Measurements from ENCODE around the gene NGEF.

NGEF gene

GRCh38 chr2:232838406-232838874, 174.6 kb downstream of the NGEF start:
- Histone ChIP-seq H3K4me1 (ENCODE audit: control insufficient read depth, insufficient read depth, low read length) (no peaks in the 10 kb centered on the region), H3K27me3 (ENCODE audit: control insufficient read depth, insufficient read depth, low read length) (no peaks in the 10 kb centered on the region), H3K9ac (ENCODE audit: low read length) (no peak overlapping the region), H3K27ac (ENCODE audit: low read depth, low read length) (no peak overlapping the region), H3K4me3 (ENCODE audit: low read length) (no peak overlapping the region), H3K36me3 (ENCODE audit: control insufficient read depth, insufficient read depth, low read length) (peaks cover 35% of the 10 kb centered on the region)

- H3K27ac ChIP-seq (ENCODE audit: low read depth, low read length), result no peak overlapping the region
- no peak overlapping the region for H3K9ac ChIP-seq (ENCODE audit: low read length)
Measured at GRCh38 chr2:232836934-232837333, 176.1 kb downstream of the NGEF start.

DNA sequence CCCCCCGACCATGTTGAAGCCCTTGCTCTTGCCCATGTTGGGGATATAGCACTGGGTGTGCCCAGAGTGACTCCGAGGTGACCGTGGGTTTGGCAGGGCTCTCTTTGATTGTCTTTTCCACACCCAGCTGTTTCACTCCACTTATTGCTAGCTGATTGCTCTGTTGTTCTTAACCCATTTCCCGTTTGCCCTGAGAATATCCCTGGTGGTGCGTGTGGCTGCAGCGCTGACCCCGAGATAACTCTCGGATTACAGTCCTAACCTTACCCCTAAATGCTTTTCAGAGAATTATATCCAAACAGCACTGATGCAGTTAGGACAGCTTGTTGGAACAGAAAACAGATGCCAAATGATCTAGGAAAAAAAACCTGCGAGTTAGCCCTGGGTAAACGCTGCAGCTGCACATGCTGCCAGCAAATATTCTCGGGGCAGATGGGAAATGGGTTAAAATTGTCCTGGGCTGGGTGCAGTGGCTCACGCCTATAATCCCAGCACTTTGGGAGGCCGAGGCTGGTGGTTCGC, 177.3 kb downstream of the NGEF start:
- H3K4me3 ChIP-seq (ENCODE audit: low read length), result no peak overlapping the region
- peaks cover 35% of the 10 kb centered on the region for H3K36me3 ChIP-seq (ENCODE audit: control insufficient read depth, insufficient read depth, low read length)
- no peaks in the 10 kb centered on the region for H3K4me1 ChIP-seq (ENCODE audit: control insufficient read depth, insufficient read depth, low read length)
- no peak overlapping the region for H3K9ac ChIP-seq (ENCODE audit: low read length)
- H3K27me3 ChIP-seq (ENCODE audit: control insufficient read depth, insufficient read depth, low read length), result no peaks in the 10 kb centered on the region
- H3K27ac ChIP-seq (ENCODE audit: low read depth, low read length), result no peak overlapping the region

More at GRCh38 chr2:232836934-232837333, 176.1 kb downstream of the NGEF start:
- Histone ChIP-seq H3K36me3 (ENCODE audit: control insufficient read depth, insufficient read depth, low read length) (peaks cover 34% of the 10 kb centered on the region), H3K27me3 (ENCODE audit: control insufficient read depth, insufficient read depth, low read length) (no peaks in the 10 kb centered on the region), H3K4me3 (ENCODE audit: low read length) (no peak overlapping the region), H3K4me1 (ENCODE audit: control insufficient read depth, insufficient read depth, low read length) (no peaks in the 10 kb centered on the region)

GRCh38 chr2:232833830-232834229, 179.2 kb downstream of the NGEF start:
- Histone ChIP-seq H3K27me3 (ENCODE audit: control insufficient read depth, insufficient read depth, low read length) (no peaks in the 10 kb centered on the region), H3K4me3 (ENCODE audit: low read length) (no peak overlapping the region), H3K9ac (ENCODE audit: low read length) (no peak overlapping the region), H3K4me1 (ENCODE audit: control insufficient read depth, insufficient read depth, low read length) (no peaks in the 10 kb centered on the region), H3K36me3 (ENCODE audit: control insufficient read depth, insufficient read depth, low read length) (peaks cover 29% of the 10 kb centered on the region), H3K27ac (ENCODE audit: low read depth, low read length) (no peak overlapping the region)

DNA sequence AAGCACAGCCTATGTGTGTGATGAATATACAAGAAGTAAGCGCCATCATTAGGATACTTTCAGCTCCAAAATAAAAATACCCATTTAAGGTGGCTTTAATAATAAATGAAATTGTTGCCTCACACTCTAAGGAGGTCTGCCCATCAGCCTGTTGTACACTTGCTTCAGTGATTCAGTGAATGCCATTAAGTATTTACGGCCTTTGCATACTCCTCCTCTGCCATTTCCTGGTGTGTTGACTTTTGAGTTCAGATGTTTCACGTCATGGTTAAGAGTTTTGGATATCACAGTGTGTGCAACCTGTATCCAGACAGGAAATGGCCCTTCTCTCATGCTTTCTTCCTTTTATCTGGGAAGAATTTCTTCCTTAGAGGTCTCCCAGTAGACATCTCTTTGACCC, 181.6 kb downstream of the NGEF start:
- Histone ChIP-seq H3K36me3 (ENCODE audit: control insufficient read depth, insufficient read depth, low read length) (peaks cover 22% of the 10 kb centered on the region), H3K4me3 (ENCODE audit: low read length) (no peak overlapping the region), H3K9ac (ENCODE audit: low read length) (no peak overlapping the region)

GRCh38 chr2:232829988-232830387, 183.1 kb downstream of the NGEF start:
- Histone ChIP-seq H3K9ac (ENCODE audit: low read length) (no peak overlapping the region), H3K27me3 (ENCODE audit: control insufficient read depth, insufficient read depth, low read length) (no peaks in the 10 kb centered on the region), H3K36me3 (ENCODE audit: control insufficient read depth, insufficient read depth, low read length) (peaks cover 22% of the 10 kb centered on the region), H3K4me3 (ENCODE audit: low read length) (no peak overlapping the region), H3K4me1 (ENCODE audit: control insufficient read depth, insufficient read depth, low read length) (no peaks in the 10 kb centered on the region), H3K27ac (ENCODE audit: low read depth, low read length) (no peak overlapping the region)

More for the DNA sequence above, 181.6 kb downstream of the NGEF start:
- Histone ChIP-seq H3K4me1 (ENCODE audit: control insufficient read depth, insufficient read depth, low read length) (no peaks in the 10 kb centered on the region), H3K27ac (ENCODE audit: low read depth, low read length) (no peak overlapping the region), H3K27me3 (ENCODE audit: control insufficient read depth, insufficient read depth, low read length) (no peaks in the 10 kb centered on the region)
